Endodermal cell (in vitro differentiated cells): ENCODE results near the gene COL6A5. TPM values are rescaled to one million over a fixed set of nuclear protein-coding genes. Genes with fewer than 3 reads are reported as not detected.

Source experiments
- DNase-seq: peaks from one replicate; pipeline ENCODE4 v3.0.0-alpha.2; 2017
- H3K27ac ChIP-seq: 2 replicates; pipeline ENCODE4 v1.5.1; 2013; ENCODE audit warnings: mild to moderate bottlenecking, low read depth, low read length, moderate library complexity
- H3K27me3 ChIP-seq: 2 replicates; pipeline ENCODE4 v1.6.1; 2013; ENCODE audit warnings: mild to moderate bottlenecking, low read length, moderate library complexity; ENCODE audit not compliant: insufficient read depth, control insufficient read depth, poor library complexity, severe bottlenecking
- H3K36me3 ChIP-seq: 2 replicates; pipeline ENCODE4 v1.7.0; 2013; ENCODE audit warnings: mild to moderate bottlenecking, low read length, moderate library complexity; ENCODE audit not compliant: control insufficient read depth, insufficient read depth
- H3K4me1 ChIP-seq: one replicate; pipeline ENCODE4 v1.7.0; 2013; ENCODE audit warnings: low read length; ENCODE audit not compliant: control insufficient read depth, insufficient read depth
- H3K4me3 ChIP-seq: 2 replicates; pipeline ENCODE4 v1.5.1; 2013; ENCODE audit warnings: mild to moderate bottlenecking, low read length, moderate library complexity
- H3K9ac ChIP-seq: 2 replicates; pipeline ENCODE4 v1.6.1; 2013; ENCODE audit warnings: mild to moderate bottlenecking, low read length, moderate library complexity; ENCODE audit not compliant: poor library complexity, severe bottlenecking; ENCODE audit errors: extremely low read depth
- H3K9me3 ChIP-seq: 2 replicates; pipeline ENCODE4 v1.6.1; 2013; ENCODE audit warnings: mild to moderate bottlenecking, low read length, moderate library complexity; ENCODE audit not compliant: control insufficient read depth
- H3K27ac Mint-ChIP-seq: 2 replicates; pipeline ENCODE4 v1.8.0; 2020; ENCODE audit warnings: mixed read lengths
- H3K27me3 Mint-ChIP-seq: 2 replicates; pipeline ENCODE4 v1.8.0; 2021; ENCODE audit warnings: mild to moderate bottlenecking, mixed read lengths; ENCODE audit not compliant: insufficient read depth
- H3K36me3 Mint-ChIP-seq: 2 replicates; pipeline ENCODE4 v1.8.0; 2020; ENCODE audit warnings: low read depth, mixed read lengths
- H3K4me1 Mint-ChIP-seq: 2 replicates; pipeline ENCODE4 v1.8.0; 2020; ENCODE audit warnings: mixed read lengths
- H3K4me3 Mint-ChIP-seq: 2 replicates; pipeline ENCODE4 v1.8.0; 2020; ENCODE audit warnings: mild to moderate bottlenecking, moderate library complexity, mixed read lengths
- H3K9me3 Mint-ChIP-seq: 2 replicates; pipeline ENCODE4 v1.8.0; 2020; ENCODE audit warnings: mild to moderate bottlenecking, mixed read lengths
- WGBS, 2 experiments: methylation state at CpG; one replicate each; pipeline versions ENCODE4 v1.1.5 to v1.1.7; 2013; ENCODE audit warnings: missing lambda C conversion rate in 2 of 2, mixed read lengths in 1 of 2; ENCODE audit not compliant: insufficient coverage in 1 of 2, insufficient read length in 1 of 2; 5-methylcytosine and 5-hydroxymethylcytosine counted together
- total RNA-seq, 2 donors: library from RNA; stranded (reverse); fragmentation: NEBNext Ultra II Directional in 1 of 2; extraction: Animal tissue kit (Norgen Biotek cat#: 25700) in 1 of 2; gene quantifications; 2 replicates in 1 of 2; 3 replicates in 1 of 2; pipeline ENCODE4 v1.2.1, GENCODE V29; 2021
- TF ChIP-seq, protein P1 (sequence below): fragments of 200-600 bp; sonication (generic); conservative IDR thresholded peaks from 2 replicates; pipeline ENCODE4 v1.5.0; 2021; ENCODE audit warnings: antibody characterized with exemption, mild to moderate bottlenecking

The COL6A5 gene
- total RNA-seq, 2 donors from 2014 or later, result 0.02 to 0.07 TPM

DNA sequence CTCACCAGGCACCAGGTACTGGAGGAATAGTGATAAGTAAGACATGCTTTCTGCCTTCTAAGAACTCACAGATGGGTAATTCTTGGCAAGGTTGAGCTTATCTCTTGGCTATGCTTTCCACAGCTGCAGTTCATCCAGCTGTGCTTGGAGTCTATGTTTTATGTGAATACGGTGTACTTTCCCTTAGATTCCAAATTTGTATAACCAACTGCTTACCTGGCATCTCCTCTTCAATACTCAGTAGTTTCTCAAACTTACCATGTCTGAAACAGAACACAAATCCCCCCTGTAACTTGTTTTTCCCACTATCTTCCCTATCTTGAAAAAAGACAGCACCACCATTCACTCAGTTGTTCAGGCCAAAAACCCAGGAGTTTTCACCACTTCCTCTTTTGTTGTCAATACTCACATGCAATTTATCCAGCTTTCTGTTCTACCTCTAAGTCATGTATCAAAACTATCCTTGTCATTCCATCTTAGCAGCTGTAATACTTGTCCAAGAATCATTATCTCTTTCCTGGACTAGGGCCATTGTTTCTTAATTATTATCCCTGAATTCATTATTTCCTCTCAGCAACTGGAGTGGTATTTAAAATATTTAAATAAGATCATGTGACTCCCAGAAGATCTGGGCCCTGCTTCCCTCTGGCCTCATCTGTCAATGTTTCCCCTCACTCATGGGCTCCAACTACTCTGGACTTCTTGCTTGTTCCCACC is 32.6 kb downstream of the COL6A5 start:
- Mint-ChIP-seq H3K4me3 (no peak overlapping the region), H3K27me3 (no peaks in the 10 kb centered on the region), H3K9me3 (no peaks in the 10 kb centered on the region), H3K36me3 (no peaks in the 10 kb centered on the region), H3K4me1 (no peaks in the 10 kb centered on the region), H3K27ac (no peak overlapping the region)
- H3K9me3 ChIP-seq, result no peaks in the 10 kb centered on the region
- 100% methylated on average over 1 of the region's 1 CpG; no CpG with 5 or more reads in 1 of the 2 experiments for WGBS, 2 experiments
- no peaks in the 10 kb centered on the region for H3K36me3 ChIP-seq
- H3K27ac ChIP-seq, result no peak overlapping the region
- no peaks in the 10 kb centered on the region for H3K27me3 ChIP-seq
- no peak overlapping the region for H3K9ac ChIP-seq
- H3K4me3 ChIP-seq, result no peak overlapping the region
- TF ChIP-seq, protein P1, sequence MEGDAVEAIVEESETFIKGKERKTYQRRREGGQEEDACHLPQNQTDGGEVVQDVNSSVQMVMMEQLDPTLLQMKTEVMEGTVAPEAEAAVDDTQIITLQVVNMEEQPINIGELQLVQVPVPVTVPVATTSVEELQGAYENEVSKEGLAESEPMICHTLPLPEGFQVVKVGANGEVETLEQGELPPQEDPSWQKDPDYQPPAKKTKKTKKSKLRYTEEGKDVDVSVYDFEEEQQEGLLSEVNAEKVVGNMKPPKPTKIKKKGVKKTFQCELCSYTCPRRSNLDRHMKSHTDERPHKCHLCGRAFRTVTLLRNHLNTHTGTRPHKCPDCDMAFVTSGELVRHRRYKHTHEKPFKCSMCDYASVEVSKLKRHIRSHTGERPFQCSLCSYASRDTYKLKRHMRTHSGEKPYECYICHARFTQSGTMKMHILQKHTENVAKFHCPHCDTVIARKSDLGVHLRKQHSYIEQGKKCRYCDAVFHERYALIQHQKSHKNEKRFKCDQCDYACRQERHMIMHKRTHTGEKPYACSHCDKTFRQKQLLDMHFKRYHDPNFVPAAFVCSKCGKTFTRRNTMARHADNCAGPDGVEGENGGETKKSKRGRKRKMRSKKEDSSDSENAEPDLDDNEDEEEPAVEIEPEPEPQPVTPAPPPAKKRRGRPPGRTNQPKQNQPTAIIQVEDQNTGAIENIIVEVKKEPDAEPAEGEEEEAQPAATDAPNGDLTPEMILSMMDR, result no peak
- no peaks in the 10 kb centered on the region for H3K4me1 ChIP-seq
- DNase-seq, result no peak

DNA sequence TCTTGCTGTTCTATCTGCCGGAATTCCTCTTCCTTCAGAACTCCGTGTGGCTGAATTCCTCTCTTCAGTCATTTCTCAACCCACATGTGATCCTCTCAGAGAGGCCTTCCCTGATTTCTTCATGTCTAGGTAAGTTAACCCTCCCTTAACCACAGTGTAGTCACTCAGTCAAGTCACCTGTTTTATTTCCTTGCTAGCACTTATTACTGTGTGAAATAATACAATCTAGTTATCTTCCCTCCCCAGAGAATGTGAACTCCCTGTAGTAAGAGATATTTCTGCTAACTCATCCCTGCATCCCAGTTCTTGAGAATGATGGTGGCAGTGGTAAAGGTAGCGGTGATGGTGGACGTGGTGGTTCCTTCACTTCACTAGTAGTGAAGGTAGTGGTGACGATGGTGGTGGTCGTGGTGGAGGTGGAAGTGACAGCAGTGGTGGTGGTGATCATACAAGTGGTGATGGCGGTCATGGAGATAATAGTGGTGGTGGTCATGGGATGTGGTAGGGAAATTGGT is 33.3 kb downstream of the COL6A5 start:
- TF ChIP-seq, protein P1, result no peak
- no peaks in the 10 kb centered on the region for H3K36me3 ChIP-seq
- H3K9ac ChIP-seq, result no peak overlapping the region
- H3K27ac Mint-ChIP-seq, result no peak overlapping the region
- H3K9me3 Mint-ChIP-seq, result no peaks in the 10 kb centered on the region
- H3K4me1 Mint-ChIP-seq, result no peaks in the 10 kb centered on the region
- 96% methylated on average over 4 to 7 of the region's 7 CpGs for WGBS, 2 experiments
- H3K27me3 Mint-ChIP-seq, result no peaks in the 10 kb centered on the region
- no peaks in the 10 kb centered on the region for H3K36me3 Mint-ChIP-seq
- H3K4me1 ChIP-seq, result no peaks in the 10 kb centered on the region
- H3K9me3 ChIP-seq, result no peaks in the 10 kb centered on the region
- H3K27me3 ChIP-seq, result no peaks in the 10 kb centered on the region
- H3K4me3 Mint-ChIP-seq, result no peak overlapping the region
- H3K4me3 ChIP-seq, result no peak overlapping the region
- DNase-seq, result no peak
- no peak overlapping the region for H3K27ac ChIP-seq

DNA sequence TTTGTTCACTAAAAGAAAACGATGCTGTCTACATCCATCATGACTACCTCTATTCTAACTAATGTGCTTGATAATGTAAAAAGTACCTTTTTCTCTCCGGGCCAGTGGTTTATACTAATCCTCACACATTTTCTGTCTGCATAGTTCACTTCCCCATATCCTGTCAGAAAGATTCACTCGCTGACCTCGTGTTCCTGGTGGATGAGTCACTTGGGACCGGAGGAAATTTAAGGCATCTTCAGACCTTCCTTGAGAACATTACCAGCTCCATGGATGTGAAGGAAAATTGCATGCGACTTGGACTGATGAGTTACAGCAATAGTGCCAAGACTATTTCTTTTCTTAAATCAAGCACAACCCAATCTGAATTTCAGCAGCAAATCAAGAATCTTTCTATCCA is 33.8 kb downstream of the COL6A5 start:
- Histone ChIP-seq H3K27ac (no peak overlapping the region), H3K27me3 (no peaks in the 10 kb centered on the region), H3K4me3 (no peak overlapping the region), H3K9ac (no peak overlapping the region), H3K36me3 (no peaks in the 10 kb centered on the region), H3K9me3 (no peaks in the 10 kb centered on the region), H3K4me1 (no peaks in the 10 kb centered on the region)
- H3K36me3 Mint-ChIP-seq, result no peaks in the 10 kb centered on the region
- no peaks in the 10 kb centered on the region for H3K9me3 Mint-ChIP-seq
- no peak overlapping the region for H3K4me3 Mint-ChIP-seq
- no peak for DNase-seq
- WGBS, 2 experiments, result 90% methylated on average over 6 of the region's 6 CpGs; no CpG with 5 or more reads in 1 of the 2 experiments
- no peak overlapping the region for H3K27ac Mint-ChIP-seq
- H3K27me3 Mint-ChIP-seq, result no peaks in the 10 kb centered on the region
- H3K4me1 Mint-ChIP-seq, result no peaks in the 10 kb centered on the region
- TF ChIP-seq, protein P1, result no peak
